Smooth muscle cell (in vitro differentiated cells): Measurements from ENCODE around the gene CAB39. TPM values are rescaled to one million over a fixed set of nuclear protein-coding genes. Genes with fewer than 3 reads are reported as not detected.
A peak's percentile ranks its signal among the peaks of the same experiment; 100 is the strongest.

Source experiments
- DNase-seq: peaks from one replicate; lab custom pipeline; 2025; ENCODE audit not compliant: unreplicated experiment; lab: John Stamatoyannopoulos, UW
- H2AFZ ChIP-seq: fragments of 200-600 bp; sonication (generic); 2 replicates; pipeline ENCODE4 v1.6.0; 2016; ENCODE audit warnings: antibody characterized with exemption, low read depth, mild to moderate bottlenecking
- H3F3A ChIP-seq: fragments of 200-600 bp; sonication (generic); 2 replicates; pipeline ENCODE4 v1.6.0; 2017; ENCODE audit warnings: antibody characterized with exemption, low read depth
- H3K27ac ChIP-seq: fragments of 200-600 bp; sonication (generic); 2 replicates; pipeline ENCODE4 v1.5.1; 2016; ENCODE audit warnings: low read depth, mild to moderate bottlenecking
- H3K27me3 ChIP-seq: fragments of 200-600 bp; sonication (generic); 2 replicates; pipeline ENCODE4 v1.6.1; 2016; ENCODE audit warnings: low read depth, mild to moderate bottlenecking
- H3K36me3 ChIP-seq: fragments of 200-600 bp; sonication (generic); 2 replicates; pipeline ENCODE4 v1.5.1; 2016; ENCODE audit warnings: low read depth
- H3K4me1 ChIP-seq: fragments of 200-600 bp; sonication (generic); 2 replicates; pipeline ENCODE4 v1.5.1; 2016; ENCODE audit warnings: low read depth
- H3K4me2 ChIP-seq: fragments of 200-600 bp; sonication (generic); 2 replicates; pipeline ENCODE4 v1.6.0; 2016; ENCODE audit warnings: mild to moderate bottlenecking
- H3K4me3 ChIP-seq: fragments of 200-600 bp; sonication (generic); 2 replicates; pipeline ENCODE4 v1.5.1; 2016; ENCODE audit warnings: mild to moderate bottlenecking
- H3K79me2 ChIP-seq: fragments of 200-600 bp; sonication (generic); 2 replicates; pipeline ENCODE4 v1.6.0; 2016; ENCODE audit warnings: low read depth, mild to moderate bottlenecking
- H3K9ac ChIP-seq: fragments of 200-600 bp; sonication (generic); 2 replicates; pipeline ENCODE4 v1.6.0; 2016; ENCODE audit warnings: low read depth
- H3K9me3 ChIP-seq: fragments of 200-600 bp; sonication (generic); replicated peaks from 2 replicates; pipeline ENCODE4 v1.5.1; 2016; ENCODE audit warnings: low read depth
- H4K20me1 ChIP-seq: fragments of 200-600 bp; sonication (generic); 2 replicates; pipeline ENCODE4 v1.6.0; 2016; ENCODE audit warnings: low read depth
- CTCF ChIP-seq: fragments of 200-600 bp; sonication (generic); IDR thresholded peaks from 2 replicates; pipeline ENCODE4 v1.5.1; 2017; ENCODE audit warnings: borderline replicate concordance, mild to moderate bottlenecking, antibody characterized with exemption; ENCODE audit not compliant: insufficient read depth, poor library complexity, severe bottlenecking
- WGBS: methylation state at CpG from one replicate; pipeline ENCODE4 v1.1.7; 2016; ENCODE audit warnings: low lambda C conversion rate; 5-methylcytosine and 5-hydroxymethylcytosine counted together
- polyA plus RNA-seq: library from polyadenylated mRNA; unstranded; fragments of >200 nt; fragmentation: Nextera tagmentation; extraction: Ambion mirVana; gene quantifications from 2 replicates; pipeline ENCODE4 v1.2.1, GENCODE V29; 2016
- total RNA-seq: library from RNA; depleted of rRNA; stranded (reverse); fragments of >200 nt; gene quantifications from 2 replicates; pipeline ENCODE4 v1.2.3, GENCODE V29; 2014

Gene CAB39
- total and polyA plus RNA-seq, 2 experiments from 2014 or later, result 21.7 to 62.4 TPM

- DNase-seq, result no peak
- no peak for TF ChIP-seq CTCF
- H3K9me3 ChIP-seq, result peaks cover 9% of the 10 kb centered on the region
- no peaks in the 10 kb centered on the region for H3K4me1 ChIP-seq
- peak overlapping the region; percentile 58 for H3K27ac ChIP-seq
- WGBS, result 68% methylated on average over 4 of the region's 4 CpGs
- peaks cover 4% of the 10 kb centered on the region for H3F3A ChIP-seq
- no peak overlapping the region for H2AFZ ChIP-seq
- no peaks in the 10 kb centered on the region for H4K20me1 ChIP-seq
- peaks cover 13% of the 10 kb centered on the region for H3K36me3 ChIP-seq
- peaks cover 57% of the 10 kb centered on the region for H3K79me2 ChIP-seq
- H3K9ac ChIP-seq, result no peak overlapping the region
- H3K27me3 ChIP-seq, result no peaks in the 10 kb centered on the region
- H3K4me2 ChIP-seq, result no peak overlapping the region
- H3K4me3 ChIP-seq, result no peak overlapping the region
Observed at GRCh38 chr2:230784795-230785194, 72.2 kb downstream of the CAB39 start.

GRCh38 chr2:230785346-230785745, 72.7 kb downstream of the CAB39 start:
- no peak overlapping the region for H3K4me2 ChIP-seq
- peaks cover 13% of the 10 kb centered on the region for H3K36me3 ChIP-seq
- H3K27ac ChIP-seq, result peak overlapping the region; percentile 58
- no peaks in the 10 kb centered on the region for H4K20me1 ChIP-seq
- H3K27me3 ChIP-seq, result no peaks in the 10 kb centered on the region
- peaks cover 58% of the 10 kb centered on the region for H3K79me2 ChIP-seq
- peaks cover 9% of the 10 kb centered on the region for H3K9me3 ChIP-seq
- H3K4me1 ChIP-seq, result no peaks in the 10 kb centered on the region
- H2AFZ ChIP-seq, result no peak overlapping the region
- WGBS, result 98% methylated on average over 6 of the region's 6 CpGs
- H3K9ac ChIP-seq, result no peak overlapping the region
- no peak for DNase-seq
- no peak overlapping the region for H3K4me3 ChIP-seq
- peaks cover 4% of the 10 kb centered on the region for H3F3A ChIP-seq
- no peak for TF ChIP-seq CTCF

GRCh38 chr2:230787101-230787500, 74.5 kb downstream of the CAB39 start:
- DNase-seq, result no peak
- WGBS, result 95% methylated on average over 2 of the region's 2 CpGs
- H3K36me3 ChIP-seq, result peaks cover 13% of the 10 kb centered on the region
- peaks cover 56% of the 10 kb centered on the region for H3K79me2 ChIP-seq
- TF ChIP-seq CTCF, result no peak
- no peak overlapping the region for H3K4me2 ChIP-seq
- no peak overlapping the region for H3K9ac ChIP-seq
- H3K27me3 ChIP-seq, result no peaks in the 10 kb centered on the region
- H3K4me1 ChIP-seq, result no peaks in the 10 kb centered on the region
- H3K4me3 ChIP-seq, result no peak overlapping the region
- H4K20me1 ChIP-seq, result no peaks in the 10 kb centered on the region
- H3K27ac ChIP-seq, result no peak overlapping the region
- H2AFZ ChIP-seq, result no peak overlapping the region
- H3F3A ChIP-seq, result no peaks in the 10 kb centered on the region
- H3K9me3 ChIP-seq, result peaks cover 9% of the 10 kb centered on the region

- H3K27ac ChIP-seq, result no peak overlapping the region
- no peak overlapping the region for H3K9ac ChIP-seq
- peaks cover 13% of the 10 kb centered on the region for H3K36me3 ChIP-seq
- H3F3A ChIP-seq, result peaks cover 3% of the 10 kb centered on the region
- 98% methylated on average over 3 of the region's 3 CpGs for WGBS
- no peaks in the 10 kb centered on the region for H4K20me1 ChIP-seq
- no peaks in the 10 kb centered on the region for H3K4me1 ChIP-seq
- H3K9me3 ChIP-seq, result peaks cover 9% of the 10 kb centered on the region
- H3K79me2 ChIP-seq, result peaks cover 51% of the 10 kb centered on the region
- no peaks in the 10 kb centered on the region for H3K27me3 ChIP-seq
- no peak overlapping the region for H3K4me2 ChIP-seq
- no peak for TF ChIP-seq CTCF
- no peak overlapping the region for H3K4me3 ChIP-seq
- H2AFZ ChIP-seq, result no peak overlapping the region
- no peak for DNase-seq
Observed at GRCh38 chr2:230788554-230789175, 76.0 kb downstream of the CAB39 start.
